HEK293 (cell line): ENCODE measurements around the gene YWHAG.

Source experiments
- MZF1 ChIP-seq: fragments of 450-650 bp; formaldehyde crosslinking; IDR thresholded peaks from 2 replicates; pipeline ENCODE4 v1.5.1; 2017; ENCODE audit warnings: missing biosample characterization, missing genetic modification characterization, borderline replicate concordance
- OVOL3 ChIP-seq: fragments of 450-650 bp; formaldehyde crosslinking; IDR thresholded peaks from 2 replicates; pipeline ENCODE4 v1.5.1; 2016; ENCODE audit warnings: missing biosample characterization, missing genetic modification characterization
- ZBTB11 ChIP-seq: fragments of 450-650 bp; formaldehyde crosslinking; conservative IDR thresholded peaks from 2 replicates; pipeline ENCODE4 v1.5.1; 2016; ENCODE audit warnings: low read depth, missing biosample characterization, missing genetic modification characterization
- ZFP69B ChIP-seq: fragments of 450-650 bp; formaldehyde crosslinking; IDR thresholded peaks from 2 replicates; pipeline ENCODE4 v1.5.1; 2016; ENCODE audit warnings: missing biosample characterization, missing genetic modification characterization
- ZNF146 ChIP-seq: fragments of 450-650 bp; formaldehyde crosslinking; IDR thresholded peaks from 2 replicates; pipeline ENCODE4 v1.5.1; 2016; ENCODE audit warnings: missing biosample characterization, missing genetic modification characterization
- ZNF155 ChIP-seq: fragments of 450-650 bp; formaldehyde crosslinking; IDR thresholded peaks from 2 replicates; pipeline ENCODE4 v1.5.1; 2016; ENCODE audit warnings: missing biosample characterization, missing genetic modification characterization
- ZNF174 ChIP-seq: fragments of 450-650 bp; formaldehyde crosslinking; IDR thresholded peaks from 2 replicates; pipeline ENCODE4 v1.5.0; 2017; ENCODE audit warnings: missing biosample characterization, mild to moderate bottlenecking, missing genetic modification characterization
- ZNF26 ChIP-seq: fragments of 450-650 bp; formaldehyde crosslinking; IDR thresholded peaks from 2 replicates; pipeline ENCODE4 v1.5.1; 2016; ENCODE audit warnings: missing biosample characterization, missing genetic modification characterization
- ZNF280C ChIP-seq: fragments of 450-650 bp; formaldehyde crosslinking; IDR thresholded peaks from 2 replicates; pipeline ENCODE4 v1.5.1; 2016; ENCODE audit warnings: missing biosample characterization, missing genetic modification characterization
- ZNF335 ChIP-seq: fragments of 450-650 bp; formaldehyde crosslinking; conservative IDR thresholded peaks from 2 replicates; pipeline ENCODE4 v1.5.1; 2016; ENCODE audit warnings: missing biosample characterization, missing genetic modification characterization
- ZNF449 ChIP-seq: fragments of 450-650 bp; formaldehyde crosslinking; IDR thresholded peaks from 2 replicates; pipeline ENCODE4 v1.5.1; 2017; ENCODE audit warnings: missing biosample characterization, mild to moderate bottlenecking, missing genetic modification characterization, moderate library complexity
- ZNF518A ChIP-seq: fragments of 450-650 bp; formaldehyde crosslinking; conservative IDR thresholded peaks from 2 replicates; pipeline ENCODE4 v1.5.1; 2016; ENCODE audit warnings: low read depth, missing biosample characterization, missing genetic modification characterization
- ZNF585B ChIP-seq: fragments of 450-650 bp; formaldehyde crosslinking; IDR thresholded peaks from 2 replicates; pipeline ENCODE4 v1.5.1; 2016; ENCODE audit warnings: missing biosample characterization, missing genetic modification characterization
- ZNF600 ChIP-seq: fragments of 450-650 bp; formaldehyde crosslinking; IDR thresholded peaks from 2 replicates; pipeline ENCODE4 v1.5.1; 2016; ENCODE audit warnings: missing biosample characterization, missing genetic modification characterization
- ZNF623 ChIP-seq: fragments of 450-650 bp; formaldehyde crosslinking; IDR thresholded peaks from 2 replicates; pipeline ENCODE4 v1.5.1; 2016; ENCODE audit warnings: missing biosample characterization, missing genetic modification characterization
- ZNF629 ChIP-seq: fragments of 450-650 bp; formaldehyde crosslinking; IDR thresholded peaks from 2 replicates; pipeline ENCODE4 v1.5.1; 2017; ENCODE audit warnings: missing biosample characterization, missing genetic modification characterization
- ZNF639 ChIP-seq: fragments of 450-650 bp; formaldehyde crosslinking; IDR thresholded peaks from 2 replicates; pipeline ENCODE4 v1.5.1; 2016; ENCODE audit warnings: missing biosample characterization, missing genetic modification characterization
- ZNF664 ChIP-seq: fragments of 450-650 bp; formaldehyde crosslinking; IDR thresholded peaks from 2 replicates; pipeline ENCODE4 v1.5.1; 2016; ENCODE audit warnings: missing biosample characterization, missing genetic modification characterization
- ZNF837 ChIP-seq: fragments of 450-650 bp; formaldehyde crosslinking; IDR thresholded peaks from 2 replicates; pipeline ENCODE4 v1.5.1; 2016; ENCODE audit warnings: missing biosample characterization, missing genetic modification characterization

The YWHAG gene

GRCh38 chr7:76291351-76292212, 67.2 kb downstream of the YWHAG start (continued):
- TF ChIP-seq ZNF449 (tag by site-specific recombination) = no peak
- no peak for TF ChIP-seq ZNF639 (tag by site-specific recombination)
- no peak for TF ChIP-seq ZNF664 (tag by site-specific recombination)
- TF ChIP-seq ZNF26 = no peak
- no peak for TF ChIP-seq ZBTB11 (tag by site-specific recombination)
- no peak for TF ChIP-seq OVOL3
- peak; percentile 66; the same call in 1 of the 2 replicates for TF ChIP-seq ZFP69B
- peak; percentile 74 for TF ChIP-seq ZNF629
- TF ChIP-seq ZNF600 (tag by site-specific recombination) = no peak
- no peak for TF ChIP-seq ZNF146 (tag by site-specific recombination)
- TF ChIP-seq ZNF335 (tag by site-specific recombination) = peak; percentile 89
- no peak for TF ChIP-seq ZNF585B (tag by site-specific recombination)
- TF ChIP-seq ZNF174 (tag by site-specific recombination) = no peak
- TF ChIP-seq ZNF623 = no peak
- no peak for TF ChIP-seq ZNF280C (tag by site-specific recombination)
- TF ChIP-seq ZNF518A (tag by site-specific recombination) = no peak
- TF ChIP-seq ZNF837 = no peak
- TF ChIP-seq MZF1 (tag by site-specific recombination) = no peak
- no peak for TF ChIP-seq ZNF155 (tag by site-specific recombination)
